Muscle layer of colon (tissue), 2 donors: ENCODE results near the gene MED31.

Source experiments
- H3K27ac ChIP-seq: one replicate; pipeline ENCODE4 v1.7.0; 2013; ENCODE audit warnings: low read depth, mild to moderate bottlenecking, low read length, moderate library complexity
- H3K27me3 ChIP-seq, 2 donors: one replicate each; pipeline ENCODE4 v1.7.0; 2013; ENCODE audit warnings: low read length in 2 of 2, mild to moderate bottlenecking in 2 of 2; ENCODE audit not compliant: insufficient read depth in 2 of 2, control insufficient read depth in 1 of 2
- H3K36me3 ChIP-seq: one replicate; pipeline ENCODE4 v1.7.0; 2013; ENCODE audit warnings: mild to moderate bottlenecking, low read length; ENCODE audit not compliant: insufficient read depth
- H3K4me1 ChIP-seq: one replicate; pipeline ENCODE4 v1.7.0; 2013; ENCODE audit warnings: mild to moderate bottlenecking, low read length; ENCODE audit not compliant: insufficient read depth
- H3K4me3 ChIP-seq, 2 donors: one replicate each; pipeline ENCODE4 v1.7.0; 2013; ENCODE audit warnings: low read length in 2 of 2, low read depth in 1 of 2, mild to moderate bottlenecking in 1 of 2, moderate library complexity in 1 of 2
- H3K9ac ChIP-seq: one replicate; pipeline ENCODE4 v1.7.0; 2013; ENCODE audit warnings: low read length
- H3K9me3 ChIP-seq: one replicate; pipeline ENCODE4 v1.7.0; 2013; ENCODE audit warnings: mild to moderate bottlenecking, low read length
- donor health status: abdominal sarcoma.
- donor health status: Adenocarcinoma of cecum.

Gene MED31

GRCh38 chr17:6676802-6677157, 25.4 kb upstream of the MED31 start:
- H3K9me3 ChIP-seq = no peaks in the 10 kb centered on the region
- H3K4me1 ChIP-seq = no peaks in the 10 kb centered on the region
- H3K4me3 ChIP-seq = no peak overlapping the region
- peaks cover 0 to 18% of the 10 kb centered on the region in 2 donors for H3K27me3 ChIP-seq
- no peaks in the 10 kb centered on the region for H3K36me3 ChIP-seq
- H3K9ac ChIP-seq = no peak overlapping the region
- H3K27ac ChIP-seq = no peak overlapping the region

GRCh38 chr17:6675201-6675825, 23.9 kb upstream of the MED31 start:
- Histone ChIP-seq H3K9ac (no peak overlapping the region), H3K4me1 (no peaks in the 10 kb centered on the region), H3K4me3 (no peak overlapping the region), H3K9me3 (no peaks in the 10 kb centered on the region), H3K36me3 (no peaks in the 10 kb centered on the region), H3K27ac (no peak overlapping the region), H3K27me3 (peaks cover 0 to 18% of the 10 kb centered on the region in 2 donors)

GRCh38 chr17:6674586-6674985, 23.2 kb upstream of the MED31 start:
- Histone ChIP-seq H3K9me3 (no peaks in the 10 kb centered on the region), H3K27ac (no peak overlapping the region), H3K27me3 (peaks cover 0 to 18% of the 10 kb centered on the region in 2 donors), H3K36me3 (no peaks in the 10 kb centered on the region), H3K4me3 (no peak overlapping the region), H3K4me1 (no peaks in the 10 kb centered on the region), H3K9ac (no peak overlapping the region)

DNA sequence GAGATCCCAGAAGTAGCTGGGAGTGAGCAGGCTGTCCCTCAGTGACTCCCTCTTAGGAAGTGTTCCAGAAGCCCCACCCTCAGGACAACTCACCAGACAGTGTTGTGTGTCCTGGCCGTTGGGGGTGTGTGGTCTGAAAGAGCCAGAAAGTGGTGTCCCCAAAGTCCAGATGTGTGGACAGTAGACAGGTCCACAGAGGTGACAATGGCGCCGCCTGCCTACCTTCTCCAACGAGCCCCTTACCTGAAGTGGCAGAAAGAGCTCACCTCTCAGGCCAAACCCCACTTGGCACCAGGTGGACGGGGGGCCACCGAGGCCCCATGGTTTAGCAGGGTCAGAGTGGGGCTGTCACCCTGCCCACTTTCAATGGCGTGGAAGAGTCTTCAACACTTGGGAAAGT, 20.0 kb upstream of the MED31 start:
- no peak overlapping the region for H3K9ac ChIP-seq
- no peak overlapping the region for H3K27ac ChIP-seq
- H3K4me1 ChIP-seq = no peaks in the 10 kb centered on the region
- no peaks in the 10 kb centered on the region for H3K36me3 ChIP-seq
- H3K27me3 ChIP-seq = peaks cover 0 to 7% of the 10 kb centered on the region in 2 donors
- no peaks in the 10 kb centered on the region for H3K9me3 ChIP-seq
- no peak overlapping the region for H3K4me3 ChIP-seq

DNA sequence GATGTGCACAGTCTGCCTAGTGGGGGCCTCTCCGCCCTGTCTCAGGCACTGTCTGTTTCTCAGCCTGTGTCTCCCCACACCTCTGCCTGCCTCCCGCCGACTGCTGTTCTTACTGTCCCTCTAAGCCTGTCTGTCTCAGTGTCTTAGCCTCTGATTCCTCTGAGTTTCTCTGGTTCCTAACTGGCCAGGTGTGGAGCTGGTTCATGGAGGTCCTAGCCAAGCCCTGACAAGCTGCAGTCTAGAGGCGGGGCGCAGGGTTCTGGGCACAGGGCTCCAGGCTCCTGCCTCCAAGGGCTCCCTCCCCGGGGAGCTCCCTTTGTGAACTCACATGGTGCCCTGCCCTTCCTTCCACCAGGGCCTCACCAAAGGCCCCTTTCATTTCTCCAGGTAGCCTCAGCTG, 19.6 kb upstream of the MED31 start:
- H3K36me3 ChIP-seq = no peaks in the 10 kb centered on the region
- H3K9me3 ChIP-seq = no peaks in the 10 kb centered on the region
- H3K4me1 ChIP-seq = no peaks in the 10 kb centered on the region
- peaks cover 0 to 6% of the 10 kb centered on the region in 2 donors for H3K27me3 ChIP-seq
- H3K4me3 ChIP-seq = no peak overlapping the region
- no peak overlapping the region for H3K27ac ChIP-seq
- H3K9ac ChIP-seq = no peak overlapping the region

DNA sequence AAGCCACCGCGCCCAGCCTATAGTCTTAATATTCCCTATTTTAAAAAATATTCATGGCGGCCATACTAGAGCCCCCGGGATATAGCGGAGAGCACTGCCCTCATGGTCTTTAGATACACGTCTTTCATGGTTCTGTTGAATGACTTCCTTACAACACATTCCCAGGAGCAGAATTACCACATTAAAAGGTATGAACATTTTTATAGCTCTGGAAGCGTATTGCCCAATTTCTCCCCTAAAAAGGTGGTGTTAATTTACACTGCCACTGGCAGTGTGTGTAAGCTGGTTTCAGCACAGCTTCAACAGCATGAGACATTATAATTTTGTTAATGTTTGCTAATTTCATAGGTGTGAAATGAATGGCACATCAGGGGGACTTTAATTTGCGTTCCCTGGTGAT, 19.2 kb upstream of the MED31 start:
- no peaks in the 10 kb centered on the region for H3K36me3 ChIP-seq
- no peak overlapping the region for H3K9ac ChIP-seq
- peaks cover 0 to 6% of the 10 kb centered on the region in 2 donors for H3K27me3 ChIP-seq

GRCh38 chr17:6669479-6670212, 18.2 kb upstream of the MED31 start:
- no peaks in the 10 kb centered on the region for H3K9me3 ChIP-seq
- H3K4me3 ChIP-seq = no peak overlapping the region
- H3K36me3 ChIP-seq = no peaks in the 10 kb centered on the region
- no peak overlapping the region for H3K9ac ChIP-seq
- no peak overlapping the region for H3K27ac ChIP-seq
- peaks cover 0 to 6% of the 10 kb centered on the region in 2 donors for H3K27me3 ChIP-seq
- no peaks in the 10 kb centered on the region for H3K4me1 ChIP-seq

More for the DNA sequence above, 19.2 kb upstream of the MED31 start:
- Histone ChIP-seq H3K4me1 (no peaks in the 10 kb centered on the region), H3K9me3 (no peaks in the 10 kb centered on the region), H3K4me3 (no peak overlapping the region), H3K27ac (no peak overlapping the region)

DNA sequence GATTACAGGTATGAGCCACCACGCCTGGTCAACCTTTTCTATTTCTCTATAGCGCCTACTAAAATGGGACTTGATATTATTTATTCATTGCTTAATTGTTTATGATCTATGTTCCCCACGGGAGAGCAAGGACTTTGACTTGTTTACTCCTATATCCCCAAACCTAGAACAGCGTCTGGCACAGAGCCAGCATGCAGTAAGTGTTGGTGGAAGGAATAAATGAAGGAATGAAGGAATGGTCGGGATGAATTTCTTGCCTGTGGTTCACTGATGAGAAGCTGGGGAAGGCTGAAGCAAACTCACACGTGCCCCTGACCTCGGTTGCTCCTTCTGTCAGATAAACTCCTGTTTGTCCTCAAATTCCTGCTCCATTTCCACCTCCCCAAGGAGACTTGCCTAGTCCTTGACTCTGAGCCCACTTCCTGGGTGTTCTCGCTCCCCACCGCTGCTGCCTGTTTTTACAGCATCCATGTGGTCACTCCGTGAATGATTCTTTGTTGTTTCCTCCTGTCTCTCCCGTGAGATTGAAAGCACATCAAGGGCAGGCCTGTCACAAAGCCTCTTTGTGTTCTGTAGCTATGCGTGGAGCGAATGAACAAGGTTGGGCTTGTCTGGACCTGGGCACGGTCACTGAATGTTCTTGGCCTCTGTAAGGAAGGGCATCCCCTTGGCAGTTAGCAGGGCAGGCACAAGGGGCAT, 17.5 kb upstream of the MED31 start:
- Histone ChIP-seq H3K27ac (no peak overlapping the region), H3K4me3 (no peak overlapping the region), H3K9ac (no peak overlapping the region), H3K4me1 (no peaks in the 10 kb centered on the region), H3K9me3 (no peaks in the 10 kb centered on the region), H3K27me3 (peaks cover 0 to 6% of the 10 kb centered on the region in 2 donors), H3K36me3 (no peaks in the 10 kb centered on the region)

DNA sequence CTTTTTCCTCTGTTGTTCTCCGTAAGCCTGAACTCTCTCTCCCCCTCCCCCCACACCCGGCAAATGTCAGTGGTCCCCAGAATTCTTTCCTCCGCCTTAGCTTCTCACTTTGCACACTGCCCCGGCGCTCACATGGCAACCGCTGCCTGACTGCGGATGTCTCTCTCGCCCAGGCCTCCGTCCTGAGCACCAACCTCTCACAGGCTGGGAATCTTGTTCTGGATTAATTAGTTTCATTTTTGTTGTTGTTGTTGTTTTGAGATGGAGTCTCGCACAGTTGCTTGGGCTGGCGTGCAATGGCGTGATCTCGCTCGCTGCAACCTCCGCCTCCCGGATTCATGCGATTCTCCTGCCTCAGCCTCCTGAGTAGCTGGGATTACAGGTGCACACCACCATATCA, 16.8 kb upstream of the MED31 start:
- Histone ChIP-seq H3K27me3 (peaks cover 0 to 6% of the 10 kb centered on the region in 2 donors), H3K9me3 (no peaks in the 10 kb centered on the region), H3K36me3 (no peaks in the 10 kb centered on the region), H3K9ac (no peak overlapping the region), H3K4me1 (no peaks in the 10 kb centered on the region), H3K4me3 (no peak overlapping the region), H3K27ac (no peak overlapping the region)

DNA sequence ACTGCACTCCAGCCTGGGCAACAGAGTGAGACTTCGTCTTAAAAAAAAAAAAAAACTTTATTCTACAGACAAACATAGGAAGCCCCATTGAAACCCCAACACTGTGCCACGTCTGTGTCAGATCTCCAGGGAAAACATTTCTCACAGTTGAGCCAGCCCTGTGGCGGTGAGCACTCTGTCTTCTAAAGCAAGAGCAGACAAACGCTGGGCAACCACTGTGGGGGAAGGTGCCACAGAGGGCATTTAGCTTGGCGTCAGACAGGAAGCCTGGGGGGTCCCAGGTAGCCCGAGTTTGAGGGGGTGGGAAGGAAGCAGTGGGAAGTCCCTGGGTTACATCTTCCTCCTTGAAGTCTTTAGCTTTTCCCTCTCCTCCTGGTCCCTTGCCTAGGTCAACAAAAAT, 16.1 kb upstream of the MED31 start:
- no peak overlapping the region for H3K27ac ChIP-seq
- H3K27me3 ChIP-seq = peaks cover 0 to 6% of the 10 kb centered on the region in 2 donors
- H3K4me3 ChIP-seq = no peak overlapping the region
- H3K9me3 ChIP-seq = no peaks in the 10 kb centered on the region
- H3K4me1 ChIP-seq = no peaks in the 10 kb centered on the region
- H3K36me3 ChIP-seq = no peaks in the 10 kb centered on the region
- H3K9ac ChIP-seq = no peak overlapping the region

GRCh38 chr17:6666557-6666956, 15.2 kb upstream of the MED31 start:
- Histone ChIP-seq H3K4me1 (no peaks in the 10 kb centered on the region), H3K4me3 (no peak overlapping the region), H3K27me3 (peaks cover 0 to 6% of the 10 kb centered on the region in 2 donors), H3K36me3 (no peaks in the 10 kb centered on the region), H3K9me3 (no peaks in the 10 kb centered on the region), H3K9ac (no peak overlapping the region), H3K27ac (no peak overlapping the region)
